ENCODE measurements around the gene PMEPA1. TPM values are rescaled to one million over a fixed set of nuclear protein-coding genes. Genes with fewer than 3 reads are reported as not detected.

Gene PMEPA1
- total RNA-seq, 1 donor from 2014 or later: 34.8 TPM

DNA sequence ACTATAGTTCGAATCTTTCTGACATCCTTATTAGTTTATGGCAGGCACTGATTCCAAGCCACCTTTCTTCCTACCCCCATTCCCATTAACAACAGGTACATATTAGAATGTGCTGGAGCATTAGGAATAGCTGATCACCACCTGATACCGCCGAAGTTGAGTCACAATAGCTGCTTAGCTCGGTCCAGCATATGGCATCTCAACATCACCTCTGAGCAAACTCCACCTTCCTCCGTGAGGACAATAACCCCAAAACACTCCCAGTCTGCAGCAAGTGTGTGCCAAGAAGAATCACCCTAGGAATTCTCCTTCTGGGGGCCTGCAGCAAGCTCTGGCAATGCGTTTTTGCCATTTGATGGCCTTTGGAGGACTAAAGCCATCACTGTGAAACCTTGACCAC, 8.7 kb downstream of the PMEPA1 start:
- DNase-seq (ENCODE audit: low spot score): no peak
- intact Hi-C loops (cut with DNase I): no loop called here

DNA sequence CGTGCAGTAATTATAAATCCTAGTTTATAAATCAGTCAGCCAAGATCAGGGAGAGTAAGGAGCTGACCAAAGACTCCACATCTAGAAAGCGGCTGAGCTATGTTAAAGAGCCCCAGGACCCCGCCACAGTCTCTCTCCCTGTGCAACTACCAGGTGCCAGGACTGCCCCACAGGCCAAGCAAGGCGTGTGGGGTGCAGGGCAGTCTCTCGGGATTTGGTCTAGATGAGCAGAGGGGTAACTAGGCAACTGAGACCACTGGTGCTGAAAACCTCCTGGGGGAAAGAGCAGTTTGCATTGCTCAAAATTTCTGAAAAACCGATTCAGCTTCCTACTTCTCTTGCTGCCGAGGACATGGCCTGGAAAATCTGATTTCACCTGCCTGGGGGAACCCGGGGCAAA, 10.4 kb downstream of the PMEPA1 start:
- DNase-seq (ENCODE audit: low spot score): no peak
- intact Hi-C loops (cut with DNase I): no loop called here

DNA sequence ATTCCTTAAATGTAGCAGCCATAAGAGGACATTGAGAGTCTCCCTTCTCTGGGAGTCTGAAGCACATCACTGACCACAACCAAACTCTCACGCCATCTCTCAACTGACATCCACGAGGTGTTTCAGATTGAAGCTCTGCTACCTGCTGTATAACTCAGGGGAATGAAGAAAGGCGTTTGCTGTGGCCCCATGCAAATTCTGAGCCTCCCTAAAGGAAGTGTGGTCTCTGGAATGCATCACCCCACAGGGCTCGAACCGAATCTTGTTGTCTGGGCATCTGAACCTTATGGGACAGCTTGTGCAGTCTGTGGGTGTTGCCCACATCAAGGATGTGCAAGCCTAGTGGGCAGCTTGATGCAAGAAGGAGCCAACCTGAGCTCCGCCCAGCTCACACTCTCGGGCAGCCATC, 10.9 kb downstream of the PMEPA1 start:
- DNase-seq (ENCODE audit: low spot score): no peak
- intact Hi-C loops (cut with DNase I): no loop called here

DNA sequence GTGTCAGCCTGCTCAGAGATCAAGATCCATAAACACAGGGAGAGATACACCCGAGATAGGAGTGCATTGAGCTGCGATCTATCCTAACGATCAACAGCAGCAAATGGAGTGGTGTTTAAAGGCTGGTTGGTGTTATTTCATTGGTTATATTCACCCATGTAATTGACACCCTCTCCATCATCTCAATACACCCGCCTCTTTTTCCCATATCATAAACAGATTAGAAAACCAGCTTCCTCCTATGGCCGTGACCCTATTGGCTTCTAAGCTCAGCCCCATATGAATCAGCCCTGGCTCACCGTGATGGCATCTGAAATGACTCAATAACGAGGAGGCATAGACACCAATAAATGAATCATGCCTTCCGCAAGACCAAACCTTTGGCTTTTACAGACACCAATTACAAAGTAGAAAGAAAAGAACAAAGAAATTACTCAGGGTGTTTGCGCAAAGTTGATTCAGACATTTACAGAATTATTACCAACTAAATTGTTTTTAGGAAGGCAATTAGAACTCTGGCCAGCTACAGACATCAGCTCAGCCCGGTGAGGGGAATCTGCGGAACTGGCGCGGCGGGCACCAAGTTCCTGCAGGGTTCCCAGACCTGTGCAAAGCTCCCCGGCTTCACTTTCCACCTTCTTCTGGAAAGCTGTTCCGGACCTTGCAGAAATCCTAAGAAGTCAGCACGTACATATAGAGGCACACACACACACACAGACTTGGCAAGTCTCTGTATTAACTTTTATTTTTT, 11.5 kb downstream of the PMEPA1 start:
- no peak for DNase-seq (ENCODE audit: low spot score)
- intact Hi-C loops (cut with DNase I): no loop called here

DNA sequence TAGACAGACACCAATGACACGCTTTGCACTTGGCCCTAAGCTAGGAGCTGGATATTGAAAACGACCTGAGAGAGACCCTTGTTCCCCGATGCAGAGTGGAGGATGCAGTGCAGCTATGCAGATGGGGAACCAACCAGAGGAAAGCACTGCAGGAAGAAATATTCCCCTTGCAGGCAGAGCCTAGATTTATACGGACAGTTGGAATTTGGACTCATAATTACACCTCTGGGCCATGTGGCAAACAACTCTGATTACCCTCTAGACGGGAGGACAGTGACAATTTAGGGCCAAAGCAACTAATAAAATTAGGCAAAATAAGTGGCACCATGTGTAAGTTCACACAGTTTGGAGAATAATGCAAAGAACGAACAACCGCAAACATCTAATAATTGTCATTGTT, 12.3 kb downstream of the PMEPA1 start:
- intact Hi-C loops (cut with DNase I): no loop called here
- DNase-seq (ENCODE audit: low spot score): no peak

DNA sequence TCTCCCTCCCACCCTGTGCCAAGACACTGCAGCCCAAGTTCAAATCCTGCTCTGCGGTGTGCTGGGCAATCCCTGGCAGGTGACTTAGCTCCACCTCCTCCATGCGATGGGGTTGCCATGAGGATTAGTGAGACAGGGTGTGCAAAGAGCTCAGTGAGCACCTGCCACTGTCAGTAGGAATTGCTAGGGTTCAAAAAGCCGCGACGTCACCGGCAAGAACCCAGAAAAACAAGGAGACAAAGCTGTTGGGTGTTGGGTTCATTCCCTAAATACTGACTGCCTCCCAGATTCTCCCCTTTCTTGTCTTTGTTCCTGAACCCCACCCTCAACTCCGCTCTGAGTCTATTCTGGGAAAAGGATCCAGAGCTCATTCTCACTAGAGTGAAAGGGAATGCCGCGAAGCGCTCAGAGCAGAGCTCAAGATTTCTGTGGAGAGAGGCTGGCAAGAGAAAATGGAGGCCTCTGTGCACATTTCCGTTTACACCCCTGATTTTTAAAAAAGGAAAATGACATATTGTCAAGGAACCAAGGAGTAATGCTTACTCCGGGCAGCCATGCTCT, 13.3 kb downstream of the PMEPA1 start:
- no peak for DNase-seq (ENCODE audit: low spot score)
- intact Hi-C loops (cut with DNase I): no loop called here

DNA sequence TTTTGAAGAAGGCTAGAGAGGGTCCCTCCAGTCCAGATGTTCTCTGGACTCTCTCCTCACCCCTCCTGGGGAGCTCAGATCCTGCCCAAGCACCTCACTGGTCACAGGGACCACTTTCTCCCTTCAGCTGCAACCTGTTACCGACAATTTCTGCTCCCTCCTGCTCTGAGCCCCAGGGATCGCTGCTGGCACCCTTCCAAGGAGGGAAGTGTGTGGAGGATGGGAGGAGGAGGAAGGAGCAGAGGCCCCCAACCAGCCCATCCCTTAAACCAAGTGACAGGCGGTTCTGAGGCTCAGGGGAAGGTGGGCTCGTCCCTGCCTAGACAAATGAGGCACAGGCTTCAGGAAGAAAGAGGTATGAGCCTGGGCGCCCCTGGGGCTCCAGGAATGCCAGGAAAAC, 13.9 kb downstream of the PMEPA1 start:
- no peak for DNase-seq (ENCODE audit: low spot score)
- intact Hi-C loops (cut with DNase I): no loop called here

DNA sequence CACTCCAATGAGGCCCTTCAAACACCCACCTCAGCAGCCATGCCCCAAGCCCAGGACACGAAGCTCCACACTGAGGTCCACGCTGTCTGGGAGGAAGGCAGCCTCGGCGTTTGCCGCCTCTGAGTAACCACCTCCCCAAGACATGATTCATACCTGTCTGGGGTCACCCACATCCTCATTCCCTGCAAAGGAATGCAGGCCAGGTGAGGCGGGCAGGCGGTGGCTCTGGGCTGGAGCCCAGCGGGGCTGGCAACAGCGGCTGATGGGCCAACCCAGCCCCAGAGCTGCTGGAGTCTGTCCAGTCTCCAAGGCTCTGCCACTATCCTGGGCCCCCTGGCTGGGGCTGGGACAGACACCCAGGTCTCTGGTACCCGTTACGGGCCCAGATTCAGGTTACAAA, 14.8 kb downstream of the PMEPA1 start:
- intact Hi-C loops (cut with DNase I): no loop called here
- DNase-seq (ENCODE audit: low spot score): no peak

DNA sequence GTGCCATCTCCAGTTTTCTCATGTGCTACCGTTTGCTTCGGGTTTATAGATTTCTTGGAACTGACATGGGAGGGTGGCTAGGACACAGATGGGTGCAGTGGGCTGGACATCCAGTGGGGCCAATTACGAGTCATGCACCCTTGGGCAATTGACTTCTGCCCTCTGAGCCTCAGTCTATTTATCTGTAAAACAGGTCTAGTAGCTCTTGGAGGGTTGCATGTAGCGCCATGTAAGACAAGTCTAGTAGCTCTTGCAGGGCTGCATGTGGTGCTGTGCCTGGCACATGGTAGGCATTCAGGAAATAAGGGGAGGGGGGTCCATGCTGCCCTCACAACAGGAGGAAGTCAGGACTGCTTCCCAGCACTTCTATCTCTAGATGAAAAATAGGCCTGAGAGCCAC, 15.3 kb downstream of the PMEPA1 start:
- intact Hi-C loops (cut with DNase I): no loop called here
- no peak for DNase-seq (ENCODE audit: low spot score)

DNA sequence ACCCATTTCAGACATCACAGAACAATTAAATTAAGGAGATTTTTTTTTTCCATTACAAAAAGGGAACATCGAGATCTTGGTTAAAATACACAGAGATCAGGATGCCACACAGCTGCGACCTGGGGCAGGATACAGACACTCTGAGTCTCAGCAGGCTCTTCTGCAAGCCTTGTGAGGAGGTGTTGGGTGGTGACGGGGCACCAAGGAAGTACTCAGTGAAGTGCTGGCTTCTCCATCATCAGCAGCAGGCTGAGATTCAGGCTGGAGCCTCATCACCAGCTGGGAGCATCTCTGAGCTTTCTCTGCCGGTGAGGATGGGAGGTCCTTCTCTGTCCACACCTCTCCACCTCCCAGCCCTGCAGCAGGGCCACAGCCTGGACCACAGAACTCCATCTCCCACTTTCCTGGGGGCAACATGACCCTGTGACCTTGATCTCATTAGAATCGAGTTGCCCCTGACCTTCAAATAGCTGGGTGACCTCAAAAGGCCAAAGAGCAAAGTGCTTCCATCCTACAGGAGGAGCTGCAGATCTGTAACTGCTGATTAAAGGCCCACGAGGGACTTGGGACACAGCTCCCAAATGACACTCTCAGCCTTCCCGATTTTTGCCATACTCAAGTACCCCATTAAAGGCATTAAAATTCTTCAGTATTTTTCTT, 16.0 kb downstream of the PMEPA1 start:
- DNase-seq (ENCODE audit: low spot score): no peak
- intact Hi-C loops (cut with DNase I): no loop called here

DNA sequence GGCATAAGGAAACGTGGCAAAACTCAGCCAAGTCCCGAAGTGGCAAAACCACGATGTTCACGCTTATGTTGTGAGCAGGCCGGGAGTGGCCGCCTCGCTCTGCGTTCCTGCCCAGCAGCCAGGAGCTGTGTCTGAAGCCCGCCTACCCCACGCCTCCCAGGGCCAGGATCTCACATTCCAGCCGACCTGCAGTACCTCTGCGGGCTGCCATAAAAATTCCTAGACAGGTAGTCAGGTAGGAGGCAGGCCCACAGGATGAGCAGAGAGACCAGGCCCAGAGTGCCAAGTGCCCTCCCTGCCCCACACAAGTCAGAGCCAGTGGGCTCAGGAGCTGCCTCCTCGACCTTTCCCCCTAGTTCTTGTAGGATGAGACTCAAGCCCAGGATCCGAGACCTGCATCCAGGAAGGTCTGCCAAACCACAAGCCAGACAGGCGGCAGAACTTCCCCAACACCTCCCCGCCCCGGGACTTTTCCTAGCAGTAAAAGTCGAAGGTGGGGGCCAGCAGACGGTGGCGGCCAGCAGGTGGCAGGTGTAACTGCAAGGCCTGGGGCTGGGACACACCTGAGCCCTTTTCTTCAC, 16.7 kb downstream of the PMEPA1 start:
- intact Hi-C loops (cut with DNase I): no loop called here
- no peak for DNase-seq (ENCODE audit: low spot score)

DNA sequence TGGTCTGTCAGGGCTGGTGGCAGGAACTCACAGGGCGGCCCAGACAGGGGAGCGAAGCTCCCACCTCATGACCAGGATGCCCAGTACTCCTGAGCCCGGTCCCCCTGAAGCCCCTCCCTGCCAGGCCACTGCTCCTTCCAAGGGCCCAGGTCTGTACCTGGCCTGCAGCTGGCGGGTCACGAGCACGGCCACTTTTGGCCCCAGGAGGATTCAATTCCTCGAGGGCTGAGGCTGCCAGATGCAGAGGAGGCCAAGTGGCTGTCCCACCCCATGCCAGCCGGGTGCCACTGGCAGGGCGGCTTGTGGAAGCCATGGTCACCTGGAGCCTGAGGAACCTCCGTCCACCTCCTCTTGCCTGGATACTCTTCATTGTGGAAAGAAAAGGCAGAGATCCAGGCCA, 17.4 kb downstream of the PMEPA1 start:
- intact Hi-C loops (cut with DNase I): no loop called here
- DNase-seq (ENCODE audit: low spot score): no peak

DNA sequence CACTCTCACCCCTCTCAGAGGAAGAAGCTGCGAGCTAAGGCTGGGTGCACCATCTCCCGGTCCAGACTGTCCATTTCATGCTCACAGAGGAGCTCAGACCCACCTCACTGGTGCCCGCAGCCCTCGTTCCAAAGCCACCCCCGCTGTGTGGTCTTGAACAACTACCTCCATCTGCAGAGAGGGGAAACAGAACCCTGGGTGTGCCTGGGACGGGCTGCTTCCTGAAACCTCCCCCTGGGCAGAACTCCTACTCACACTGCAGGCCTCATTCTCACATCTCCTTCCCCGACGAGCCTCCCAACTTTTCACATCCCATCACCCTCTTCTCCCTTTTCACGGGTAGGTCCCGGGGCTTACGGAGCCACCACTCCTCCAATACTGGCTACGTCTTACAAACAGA, 18.1 kb downstream of the PMEPA1 start:
- intact Hi-C loops (cut with DNase I): no loop called here
- DNase-seq (ENCODE audit: low spot score): no peak

DNA sequence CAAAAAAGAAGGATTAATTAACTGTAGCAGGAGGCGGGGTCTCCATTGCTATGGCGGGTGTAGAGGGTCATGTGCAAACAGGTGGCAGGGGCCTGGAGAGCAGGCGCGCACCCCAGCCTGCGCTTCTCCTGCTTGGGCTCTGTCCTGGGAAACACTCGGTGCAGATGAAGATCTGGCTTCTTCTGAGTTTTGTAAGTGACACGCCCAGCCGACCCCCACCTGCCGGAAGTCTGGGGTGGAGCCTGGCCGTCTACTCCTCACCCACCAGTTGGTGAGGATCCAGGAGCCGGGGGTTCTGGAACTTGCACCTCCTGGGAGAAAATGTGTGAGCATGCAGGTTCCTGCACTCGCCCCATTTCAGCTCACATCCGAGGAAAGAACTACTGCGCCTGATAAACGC, 19.3 kb downstream of the PMEPA1 start:
- intact Hi-C loops (cut with DNase I): no loop called here
- no peak for DNase-seq (ENCODE audit: low spot score)

DNA sequence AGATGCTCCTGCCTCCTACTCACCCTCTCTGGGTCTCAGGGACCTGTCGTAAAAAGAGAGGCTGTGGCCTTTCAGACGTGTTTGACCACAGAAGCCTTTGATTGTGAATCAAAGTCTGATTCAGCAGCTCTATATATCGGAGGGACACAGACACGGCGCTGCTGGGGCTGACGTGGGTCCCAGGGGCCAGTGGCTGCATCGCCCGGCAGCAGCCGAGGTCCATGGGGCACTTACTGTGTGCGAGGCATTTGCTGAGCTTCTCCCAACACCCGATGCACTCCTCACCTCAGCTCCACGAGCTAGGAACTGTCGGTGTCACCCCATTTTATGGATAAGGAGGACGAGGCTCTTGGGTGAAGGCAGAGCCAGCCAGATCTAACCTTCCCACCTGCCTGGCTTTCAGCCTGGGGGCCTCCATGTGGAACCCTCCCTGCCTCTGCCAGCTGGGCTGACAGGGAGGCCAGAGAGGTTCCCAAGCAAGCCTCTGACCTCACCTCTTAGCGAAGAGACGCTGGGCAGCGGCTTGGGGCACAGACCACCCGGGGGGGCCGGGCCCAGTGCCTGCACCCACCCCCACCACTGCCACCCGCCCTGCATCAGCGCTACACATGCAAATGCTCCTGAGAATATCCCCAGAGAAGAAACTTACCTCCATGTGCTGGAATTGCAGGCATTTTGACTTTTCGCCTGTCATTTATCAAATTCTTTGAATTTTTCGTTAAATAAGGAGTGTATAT, 19.9 kb downstream of the PMEPA1 start:
- no peak for DNase-seq (ENCODE audit: low spot score)
- intact Hi-C loops (cut with DNase I): no loop called here

DNA sequence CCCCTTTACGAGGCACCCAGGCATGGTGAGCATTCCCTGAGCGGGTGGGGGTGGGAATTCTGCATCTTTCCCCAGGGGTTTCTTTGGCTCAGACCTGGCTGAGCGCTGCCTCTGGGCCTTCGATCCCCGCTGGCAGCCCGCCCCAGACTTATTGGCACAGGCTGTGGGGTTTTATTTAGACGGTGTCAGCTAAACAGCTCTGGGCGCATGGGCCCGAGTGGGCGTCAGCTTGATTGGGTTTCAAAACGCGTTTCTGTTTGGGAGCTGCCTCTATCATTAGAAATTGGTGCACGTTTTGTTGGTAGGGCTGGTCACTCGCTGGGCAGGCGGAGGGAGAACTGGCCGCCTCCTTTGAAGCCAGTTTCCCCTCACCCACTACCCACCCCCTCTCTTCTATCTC, 21.0 kb downstream of the PMEPA1 start:
- no peak for DNase-seq (ENCODE audit: low spot score)

DNA sequence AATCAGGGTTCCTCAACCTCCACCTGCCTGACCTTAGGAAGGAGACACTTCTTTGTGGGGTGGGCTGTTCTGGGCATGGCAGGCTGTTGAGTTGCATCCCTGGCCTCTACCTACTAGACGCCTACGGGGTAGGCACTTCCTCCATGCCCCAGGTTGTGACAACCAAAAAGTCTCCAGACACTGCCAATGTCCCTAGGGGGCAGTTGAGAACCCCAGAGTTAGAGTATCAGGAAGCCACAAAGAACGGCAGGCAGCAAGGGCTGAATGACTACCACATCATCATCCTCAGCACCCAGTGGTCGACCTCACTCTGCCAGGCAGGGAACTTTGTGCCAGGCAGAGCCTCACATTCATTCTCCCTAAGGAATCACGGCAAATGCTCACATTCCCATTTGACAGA, 21.5 kb downstream of the PMEPA1 start:
- intact Hi-C loops (cut with DNase I): no loop called here

More for the DNA sequence above, 21.0 kb downstream of the PMEPA1 start:
- intact Hi-C loops (cut with DNase I): no loop called here

DNA sequence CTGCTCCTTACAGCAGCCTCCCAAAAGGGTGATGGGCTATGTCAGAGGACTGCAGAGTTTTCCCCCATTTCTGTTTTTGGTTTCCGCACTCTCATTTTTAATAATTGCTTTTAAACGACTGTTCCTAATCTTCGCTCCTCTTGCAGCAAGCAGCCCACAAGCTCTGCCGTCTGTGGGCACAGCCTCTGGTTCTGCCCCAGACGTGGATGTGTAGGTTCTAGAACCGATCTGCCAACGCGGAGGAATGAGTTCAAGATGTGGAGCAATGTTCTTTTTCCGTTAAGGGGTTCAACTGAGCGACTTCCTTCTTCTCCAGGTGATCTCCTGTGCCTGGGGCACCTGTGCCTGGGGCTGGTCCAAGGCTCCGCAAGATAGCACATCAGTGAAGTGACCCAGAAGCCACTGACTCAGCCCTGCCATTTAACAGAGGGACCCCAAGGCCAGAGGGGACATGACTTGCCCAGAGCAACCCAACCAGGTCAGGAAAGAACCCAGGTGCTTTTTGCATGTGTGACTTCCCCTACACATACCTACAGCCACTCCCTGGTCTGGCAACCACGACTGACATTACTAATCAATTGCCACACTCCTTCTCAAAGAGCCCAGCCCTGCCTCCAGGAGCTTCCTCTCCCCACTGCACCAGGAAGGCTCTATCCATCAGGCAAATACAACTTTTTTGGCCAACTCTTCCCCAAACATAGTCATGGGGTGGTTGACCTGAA, 22.7 kb downstream of the PMEPA1 start:
- DNase-seq (ENCODE audit: low spot score): no peak
- intact Hi-C loops (cut with DNase I): no loop called here

More for the DNA sequence above, 21.5 kb downstream of the PMEPA1 start:
- no peak for DNase-seq (ENCODE audit: low spot score)

DNA sequence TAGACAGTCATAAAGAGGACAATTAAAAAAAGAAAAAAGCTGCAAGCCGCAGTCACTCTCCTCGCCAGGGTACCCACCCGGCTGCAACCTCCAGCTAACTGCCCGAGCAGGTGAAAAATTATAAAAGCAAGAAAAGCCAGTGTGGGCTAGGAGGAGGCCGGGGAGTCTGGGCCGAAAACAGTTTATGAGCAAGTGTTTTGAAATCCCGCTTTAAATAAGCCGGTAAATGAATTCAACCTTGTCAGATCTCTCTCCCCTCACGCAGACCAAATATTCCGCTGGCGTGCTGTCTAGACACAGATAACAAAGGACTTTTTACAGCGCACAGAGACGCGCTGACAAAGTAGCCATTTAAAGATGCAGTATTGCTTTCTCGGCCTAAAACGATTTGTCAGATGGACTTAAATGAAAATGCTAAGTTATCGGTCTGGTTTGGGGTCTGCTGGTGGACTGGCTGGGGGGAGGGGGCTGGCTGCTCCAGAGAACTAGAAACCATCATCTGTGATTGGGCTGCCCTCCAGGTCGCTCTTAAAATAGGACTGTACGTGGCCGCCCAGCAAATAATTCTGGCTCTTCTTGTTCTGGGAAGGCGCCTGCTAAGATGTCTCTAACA, 24.6 kb downstream of the PMEPA1 start:
- no peak for DNase-seq (ENCODE audit: low spot score)
- intact Hi-C loops (cut with DNase I): no loop called here

Data from cardiac septum (tissue), 1 donor.